Naive thymus-derived CD4-positive, alpha-beta T cell (primary cell): ENCODE measurements around the gene TRIM31. TPM values are rescaled to one million over a fixed set of nuclear protein-coding genes. Genes with fewer than 3 reads are reported as not detected.

Experiments used
- ATAC-seq: fragments of 150-1000 bp; cut with Tn5 transposase; 2 replicates; pipeline ENCODE4 v1.10.0; 2021; ENCODE audit warnings: mild to moderate bottlenecking, moderate library complexity
- CTCF ChIA-PET: fragments of 350-600 bp; sonication (Branson Sonifier 250); formaldehyde crosslinking; loops from one replicate; lab custom pipeline; 2021; ENCODE audit warnings: antibody characterized with exemption; lab: Charles Lee
- POLR2A ChIA-PET: fragments of 350-600 bp; sonication (Branson Sonifier 250); formaldehyde crosslinking; loops from one replicate; lab custom pipeline; 2021; ENCODE audit warnings: antibody characterized with exemption, inconsistent platforms; lab: Charles Lee
- DNase-seq, 9 donors: peaks; one replicate each; pipeline versions ENCODE4 v3.0.0 to v3.0.0-alpha.2; 2020 to 2022; ENCODE audit warnings: mixed read lengths in 1 of 9
- H3K27ac ChIP-seq: one replicate; pipeline ENCODE4 v1.7.0; 2013; ENCODE audit warnings: mild to moderate bottlenecking, low read depth, low read length, moderate library complexity
- H3K27me3 ChIP-seq, 2 donors: one replicate each; pipeline ENCODE4 v1.7.0; 2013; ENCODE audit warnings: low read length in 2 of 2, mild to moderate bottlenecking in 2 of 2, moderate library complexity in 2 of 2; ENCODE audit not compliant: control insufficient read depth in 2 of 2, insufficient read depth in 2 of 2
- H3K36me3 ChIP-seq, 3 experiments: 1 replicate in 2 of 3; 2 replicates in 1 of 3; pipeline ENCODE4 v1.7.0; 2013; ENCODE audit warnings: low read length in 3 of 3, mild to moderate bottlenecking in 3 of 3, moderate library complexity in 1 of 3; ENCODE audit not compliant: insufficient read depth in 3 of 3, control insufficient read depth in 2 of 3
- H3K4me1 ChIP-seq, 2 donors: one replicate each; pipeline ENCODE4 v1.7.0; 2013; ENCODE audit warnings: low read length in 2 of 2, mild to moderate bottlenecking in 2 of 2, moderate library complexity in 1 of 2; ENCODE audit not compliant: control insufficient read depth in 2 of 2, insufficient read depth in 2 of 2
- H3K4me3 ChIP-seq: 2 replicates; pipeline ENCODE4 v1.7.0; 2013; ENCODE audit warnings: mild to moderate bottlenecking, low read length
- H3K9me3 ChIP-seq, 3 experiments: 1 replicate in 2 of 3; 2 replicates in 1 of 3; pipeline ENCODE4 v1.7.0; 2013; ENCODE audit warnings: low read length in 3 of 3; ENCODE audit not compliant: control insufficient read depth in 2 of 3
- H3K27ac Mint-ChIP-seq, 9 donors: one replicate each; pipeline ENCODE4 v1.8.0; 2020 to 2022; ENCODE audit warnings: mixed read lengths in 9 of 9, mild to moderate bottlenecking in 8 of 9, moderate library complexity in 5 of 9, inconsistent platforms in 2 of 9
- H3K27me3 Mint-ChIP-seq, 5 donors: one replicate each; pipeline ENCODE4 v1.8.0; 2021 to 2022; ENCODE audit warnings: mixed read lengths in 5 of 5, mild to moderate bottlenecking in 1 of 5
- H3K36me3 Mint-ChIP-seq, 5 donors: one replicate each; pipeline ENCODE4 v1.8.0; 2020 to 2022; ENCODE audit warnings: mixed read lengths in 5 of 5, mild to moderate bottlenecking in 3 of 5, inconsistent platforms in 1 of 5
- H3K4me1 Mint-ChIP-seq, 7 donors: one replicate each; pipeline ENCODE4 v1.8.0; 2020 to 2022; ENCODE audit warnings: mixed read lengths in 7 of 7, mild to moderate bottlenecking in 3 of 7, inconsistent platforms in 1 of 7
- H3K4me3 Mint-ChIP-seq, 10 donors: one replicate each; pipeline ENCODE4 v1.8.0; 2020 to 2022; ENCODE audit warnings: mild to moderate bottlenecking in 10 of 10, mixed read lengths in 10 of 10, moderate library complexity in 6 of 10, inconsistent platforms in 2 of 10
- H3K9me3 Mint-ChIP-seq, 11 donors: one replicate each; pipeline ENCODE4 v1.8.0; 2020 to 2022; ENCODE audit warnings: mixed read lengths in 11 of 11, mild to moderate bottlenecking in 4 of 11, inconsistent platforms in 1 of 11, moderate library complexity in 1 of 11
- intact Hi-C, 2 donors: fragments of 100-400 bp; cut with micrococcal nuclease; formaldehyde crosslinking; loops; one replicate each; pipeline ENCODE4 v1.15.1; 2023
- polyA plus RNA-seq, 2 donors: library from polyadenylated mRNA; unstranded; fragments of 300-500 nt; fragmentation: Illumina TruSeq; gene quantifications; one replicate each; pipeline ENCODE4 v1.2.3, GENCODE V29; 2021
- total RNA-seq, 6 experiments: library from RNA in 5 of 6; stranded (reverse) in 5 of 6; gene quantifications; 1 replicate in 5 of 6; 2 replicates in 1 of 6; pipeline ENCODE4 v1.2.3 and lab custom pipeline; 2021 to 2026

TRIM31 gene
- total and polyA plus RNA-seq, 7 experiments from 2014 or later = 0.32 to 0.59 (median 0.32) TPM; not detected in 4

GRCh38 chr6:30092852-30093543 is 19.9 kb downstream of the TRIM31 start:
- intact Hi-C loops = no loop called here
- Histone ChIP-seq H3K4me3 (no peak overlapping the region), H3K36me3 (no peaks in the 10 kb centered on the region), H3K27ac (no peak overlapping the region), H3K27me3 (peaks cover 0 to 8% of the 10 kb centered on the region in 2 donors), H3K4me1 (peaks cover 0 to 9% of the 10 kb centered on the region in 2 donors), H3K9me3 (no peaks in the 10 kb centered on the region)
- no peak overlapping the region for H3K4me3 Mint-ChIP-seq
- H3K4me1 Mint-ChIP-seq = peaks cover 4 to 17% (median 12%) of the 10 kb centered on the region in 7 donors
- ChIA-PET CTCF (interaction anchor here (2.3 kb wide), 1 partner anchor 11 kb away, joined by 11 read pairs; no protein-coding TSS in a partner anchor), POLR2A (no interaction called here)
- ATAC-seq (no peak), DNase-seq (no peak)
- no peak overlapping the region for H3K27ac Mint-ChIP-seq
- H3K9me3 Mint-ChIP-seq = no peaks in the 10 kb centered on the region
- H3K27me3 Mint-ChIP-seq = peaks cover 34 to 81% (median 54%) of the 10 kb centered on the region in 5 donors
- H3K36me3 Mint-ChIP-seq = peaks cover 0 to 6% (median 0%) of the 10 kb centered on the region in 5 donors

GRCh38 chr6:30091577-30092381 is 21.1 kb downstream of the TRIM31 start:
- no peaks in the 10 kb centered on the region for H3K4me1 ChIP-seq
- no peak for ATAC-seq
- no peak overlapping the region for H3K27ac Mint-ChIP-seq
- ChIA-PET POLR2A (no interaction called here), CTCF (no interaction called here)
- H3K36me3 ChIP-seq = no peaks in the 10 kb centered on the region
- DNase-seq = no peak
- peaks cover 0 to 3% (median 0%) of the 10 kb centered on the region in 11 donors for H3K9me3 Mint-ChIP-seq
- H3K4me3 ChIP-seq = no peak overlapping the region
- no peak overlapping the region for H3K27ac ChIP-seq
- H3K27me3 Mint-ChIP-seq = peaks cover 46 to 79% (median 62%) of the 10 kb centered on the region in 5 donors
- H3K27me3 ChIP-seq = peaks cover 0 to 8% of the 10 kb centered on the region in 2 donors
- H3K4me1 Mint-ChIP-seq = peaks cover 0 to 6% (median 2%) of the 10 kb centered on the region in 7 donors
- no peaks in the 10 kb centered on the region for H3K9me3 ChIP-seq
- peaks cover 0 to 6% (median 4%) of the 10 kb centered on the region in 5 donors for H3K36me3 Mint-ChIP-seq
- H3K4me3 Mint-ChIP-seq = no peak overlapping the region
- intact Hi-C loops = no loop called here

- Mint-ChIP-seq H3K27me3 (peaks cover 40 to 66% (median 53%) of the 10 kb centered on the region in 5 donors), H3K9me3 (peaks cover 0 to 3% (median 0%) of the 10 kb centered on the region in 11 donors), H3K36me3 (peaks cover 0 to 6% (median 4%) of the 10 kb centered on the region in 5 donors), H3K27ac (no peak overlapping the region), H3K4me3 (no peak overlapping the region), H3K4me1 (peaks cover 0 to 6% (median 0%) of the 10 kb centered on the region in 7 donors)
- CTCF ChIA-PET = interaction anchor here (1.1 to 1.7 kb wide), 2 partner anchors 14 to 45 kb away, joined by 3 to 5 read pairs; no protein-coding TSS in a partner anchor
- Histone ChIP-seq H3K9me3 (no peaks in the 10 kb centered on the region), H3K4me3 (no peak overlapping the region), H3K36me3 (no peaks in the 10 kb centered on the region), H3K27me3 (peaks cover 0 to 8% of the 10 kb centered on the region in 2 donors), H3K27ac (no peak overlapping the region), H3K4me1 (no peaks in the 10 kb centered on the region)
- intact Hi-C loops = no loop called here
- DNase-seq (no peak), ATAC-seq (no peak)
- POLR2A ChIA-PET = no interaction called here
These were observed 25.0 kb downstream of the TRIM31 start for GRCh38 chr6:30087876-30088275.

- peaks cover 29 to 48% (median 46%) of the 10 kb centered on the region in 7 donors for H3K4me1 Mint-ChIP-seq
- H3K36me3 Mint-ChIP-seq = peaks cover 0 to 6% (median 3%) of the 10 kb centered on the region in 5 donors
- H3K4me3 Mint-ChIP-seq = peak overlapping the region in 7 of 10 donors; percentile 1 to 82 (median 26)
- peaks cover 17 to 77% (median 38%) of the 10 kb centered on the region in 5 donors for H3K27me3 Mint-ChIP-seq
- H3K27ac Mint-ChIP-seq = peak overlapping the region in 3 of 9 donors; percentile 14 to 63 (median 14)
- POLR2A ChIA-PET = interaction anchor here (1.8 kb wide), 1 partner anchor 11 kb away, joined by 5 read pairs; the partner anchor contains the start of gene PPP1R11
- Histone ChIP-seq H3K4me3 (no peak overlapping the region), H3K27ac (no peak overlapping the region), H3K36me3 (no peaks in the 10 kb centered on the region), H3K27me3 (peaks cover 0 to 12% of the 10 kb centered on the region in 2 donors), H3K4me1 (peaks cover 14 to 29% of the 10 kb centered on the region in 2 donors), H3K9me3 (no peaks in the 10 kb centered on the region)
- intact Hi-C loops = no loop called here
- ATAC-seq (peak; percentile 31), DNase-seq (no peak)
- CTCF ChIA-PET = interaction anchor here (0.6 to 1.2 kb wide), 2 partner anchors 26 to 947 kb away, joined by 4 to 5 read pairs; no protein-coding TSS in a partner anchor
- H3K9me3 Mint-ChIP-seq = peaks cover 0 to 3% (median 0%) of the 10 kb centered on the region in 11 donors
These were observed 35.7 kb downstream of the TRIM31 start for GRCh38 chr6:30077218-30077617.

GRCh38 chr6:30075790-30076732 is 36.8 kb downstream of the TRIM31 start:
- Mint-ChIP-seq H3K9me3 (peaks cover 0 to 3% (median 0%) of the 10 kb centered on the region in 11 donors), H3K27me3 (peaks cover 25 to 84% (median 46%) of the 10 kb centered on the region in 5 donors), H3K36me3 (peaks cover 0 to 13% (median 10%) of the 10 kb centered on the region in 5 donors), H3K4me1 (peaks cover 35 to 56% (median 53%) of the 10 kb centered on the region in 7 donors), H3K27ac (peak overlapping the region in 4 of 9 donors; percentile 1 to 60 (median 36)), H3K4me3 (peak overlapping the region; percentile 63 to 89 (median 81))
- Histone ChIP-seq H3K27ac (no peak overlapping the region), H3K4me3 (no peak overlapping the region), H3K36me3 (no peaks in the 10 kb centered on the region), H3K27me3 (peaks cover 0 to 12% of the 10 kb centered on the region in 2 donors), H3K4me1 (peaks cover 14 to 38% of the 10 kb centered on the region in 2 donors), H3K9me3 (no peaks in the 10 kb centered on the region)
- ChIA-PET POLR2A (interaction anchor here (1.8 kb wide), 1 partner anchor 10 kb away, joined by 5 read pairs; the partner anchor contains the start of gene PPP1R11), CTCF (interaction anchor here (0.5 to 0.8 kb wide), 3 partner anchors 48 to 190 kb away, joined by 3 to 6 read pairs (median 3); no protein-coding TSS in a partner anchor)
- intact Hi-C loops = loop anchor here in 1 of 2 donors (1.0 kb wide), 1 partner anchor 10 kb away; no protein-coding TSS in a partner anchor
- peak; percentile 41 for ATAC-seq
- no peak for DNase-seq
